WTC11 (cell line): ENCODE data around the gene HSD11B1L. TPM values are rescaled to one million over a fixed set of nuclear protein-coding genes. Genes with fewer than 3 reads are reported as not detected.

Experiments
- ATAC-seq: fragments of 200-7000 bp; cut with Tn5 transposase; 2 replicates; pipeline ENCODE4 v1.10.0; 2021; ENCODE audit warnings: mild to moderate bottlenecking, moderate library complexity
- CTCF ChIA-PET: fragments of 300-600 bp; sonication (Branson Sonifier 250); formaldehyde crosslinking; loops from one replicate; lab custom pipeline; 2021; ENCODE audit warnings: antibody characterized with exemption; lab: Charles Lee
- POLR2A ChIA-PET: fragments of 350-600 bp; sonication (Branson Sonifier 250); formaldehyde crosslinking; loops from one replicate; lab custom pipeline; 2021; ENCODE audit warnings: antibody characterized with exemption; lab: Charles Lee
- DNase-seq: peaks from one replicate; pipeline ENCODE4 v3.0.0; 2021; ENCODE audit warnings: low spot score
- H3K27ac Mint-ChIP-seq: 2 replicates; pipeline ENCODE4 v1.8.0; 2021; ENCODE audit warnings: mixed read lengths
- H3K27me3 Mint-ChIP-seq: 2 replicates; pipeline ENCODE4 v1.8.0; 2021; ENCODE audit warnings: low read depth, mild to moderate bottlenecking, moderate library complexity, mixed read lengths
- H3K36me3 Mint-ChIP-seq: 2 replicates; pipeline ENCODE4 v1.8.0; 2021; ENCODE audit warnings: mixed read lengths
- H3K4me1 Mint-ChIP-seq: 2 replicates; pipeline ENCODE4 v1.8.0; 2022; ENCODE audit warnings: mixed read lengths
- H3K4me3 Mint-ChIP-seq: 2 replicates; pipeline ENCODE4 v1.8.0; 2021; ENCODE audit warnings: mild to moderate bottlenecking, moderate library complexity, mixed read lengths
- H3K9me3 Mint-ChIP-seq: 2 replicates; pipeline ENCODE4 v1.8.0; 2021; ENCODE audit warnings: mixed read lengths
- CREB1 ChIP-seq: sonication (generic); formaldehyde crosslinking; IDR thresholded peaks from 2 replicates; pipeline ENCODE4 v1.8.0; 2023; ENCODE audit warnings: mild to moderate bottlenecking, missing genetic modification reagents
- ESRRA ChIP-seq: sonication (generic); formaldehyde crosslinking; IDR thresholded peaks from 2 replicates; pipeline ENCODE4 v1.8.1; 2022; ENCODE audit warnings: mild to moderate bottlenecking, missing genetic modification reagents, borderline replicate concordance
- NFYB ChIP-seq: sonication (generic); formaldehyde crosslinking; conservative IDR thresholded peaks from 2 replicates; pipeline ENCODE4 v1.8.0; 2022; ENCODE audit warnings: low read depth, missing genetic modification reagents
- TEAD1 ChIP-seq: sonication (generic); formaldehyde crosslinking; IDR thresholded peaks from 2 replicates; pipeline ENCODE4 v1.8.0; 2022; ENCODE audit warnings: mild to moderate bottlenecking, missing genetic modification reagents
- ZNF121 ChIP-seq: sonication (generic); formaldehyde crosslinking; IDR thresholded peaks from 2 replicates; pipeline ENCODE4 v1.8.0; 2023; ENCODE audit warnings: missing genetic modification reagents
- total RNA-seq: library from RNA; stranded (reverse); gene quantifications from 3 replicates; pipeline ENCODE4 v1.2.3, GENCODE V29; 2021
- TF ChIP-seq, protein P1 (sequence below): fragments of 250-450 bp; sonication (Bioruptor Pico); IDR thresholded peaks from 2 replicates; pipeline ENCODE4 v1.8.0; 2021; ENCODE audit warnings: mild to moderate bottlenecking
- TF ChIP-seq, protein P2 (sequence below): sonication (generic); formaldehyde crosslinking; IDR thresholded peaks from 2 replicates; pipeline ENCODE4 v1.8.1; 2023; ENCODE audit warnings: mild to moderate bottlenecking, missing genetic modification reagents, borderline replicate concordance
- TF ChIP-seq, protein P3 (sequence below): sonication (generic); formaldehyde crosslinking; IDR thresholded peaks from 2 replicates; pipeline ENCODE4 v1.8.0; 2022; ENCODE audit warnings: mild to moderate bottlenecking, missing genetic modification reagents
- TF ChIP-seq, protein P4 (sequence below): sonication (generic); formaldehyde crosslinking; IDR thresholded peaks from 2 replicates; pipeline ENCODE4 v1.8.0; 2022; ENCODE audit warnings: mild to moderate bottlenecking, missing genetic modification reagents
- TF ChIP-seq, protein P5 (sequence below): fragments of 250-450 bp; sonication (Bioruptor Pico); conservative IDR thresholded peaks from 2 replicates; pipeline ENCODE4 v1.9.0; 2021; ENCODE audit warnings: mild to moderate bottlenecking
- TF ChIP-seq, protein P6 (sequence below): fragments of 250-450 bp; sonication (Bioruptor Pico); IDR thresholded peaks from 2 replicates; pipeline ENCODE4 v1.9.0; 2021; ENCODE audit warnings: mild to moderate bottlenecking

Gene HSD11B1L
- total RNA-seq, 1 experiment from 2014 or later, result 11.8 TPM

DNA sequence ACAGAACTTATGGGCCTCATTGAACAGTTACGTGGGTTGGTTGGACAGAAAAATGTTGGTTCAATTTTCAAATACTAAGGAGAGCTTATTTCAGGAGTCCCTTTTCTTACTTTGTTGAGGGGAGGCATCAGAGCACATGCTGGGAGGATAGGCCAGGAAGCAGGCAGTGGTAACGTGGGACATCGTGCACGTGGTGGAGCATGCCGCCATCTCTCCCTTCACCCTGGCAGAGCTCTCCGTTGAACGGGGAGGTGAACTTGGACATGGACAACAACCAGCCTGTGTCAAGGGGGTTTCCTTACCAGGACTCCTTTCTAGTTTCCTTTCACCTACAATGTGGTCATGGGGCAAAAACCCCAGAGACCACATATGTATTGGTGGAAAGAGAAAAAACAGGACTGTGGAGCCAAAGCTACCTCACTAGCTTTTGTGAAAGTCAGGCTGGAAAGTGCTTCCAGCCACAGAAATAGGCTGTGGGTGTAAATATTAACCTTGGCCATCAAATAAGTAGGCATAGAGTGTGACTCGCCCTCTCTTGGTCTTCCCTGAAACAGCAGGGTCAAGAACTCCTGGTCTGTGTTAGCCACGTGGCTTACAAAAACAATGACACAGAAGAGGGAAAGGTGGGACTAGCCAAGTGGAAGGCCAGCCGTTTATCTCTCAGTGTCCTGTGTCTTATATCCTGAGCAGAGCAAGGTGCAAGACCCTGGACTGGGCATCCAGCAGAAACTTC lies 14.9 kb upstream of the HSD11B1L start:
- POLR2A ChIA-PET, result interaction anchor here (0.7 kb wide), 1 partner anchor 171 kb away, joined by 3 read pairs; no protein-coding TSS in a partner anchor
- TF ChIP-seq NFYB (no peak), ZNF121 (0 out of 2 replicates have a peak, but pooled peaks have one; percentile 50), CREB1 (no peak)
- TF ChIP-seq, protein P1, sequence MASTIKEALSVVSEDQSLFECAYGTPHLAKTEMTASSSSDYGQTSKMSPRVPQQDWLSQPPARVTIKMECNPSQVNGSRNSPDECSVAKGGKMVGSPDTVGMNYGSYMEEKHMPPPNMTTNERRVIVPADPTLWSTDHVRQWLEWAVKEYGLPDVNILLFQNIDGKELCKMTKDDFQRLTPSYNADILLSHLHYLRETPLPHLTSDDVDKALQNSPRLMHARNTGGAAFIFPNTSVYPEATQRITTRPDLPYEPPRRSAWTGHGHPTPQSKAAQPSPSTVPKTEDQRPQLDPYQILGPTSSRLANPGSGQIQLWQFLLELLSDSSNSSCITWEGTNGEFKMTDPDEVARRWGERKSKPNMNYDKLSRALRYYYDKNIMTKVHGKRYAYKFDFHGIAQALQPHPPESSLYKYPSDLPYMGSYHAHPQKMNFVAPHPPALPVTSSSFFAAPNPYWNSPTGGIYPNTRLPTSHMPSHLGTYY (CRISPR knock-in tag), result no peak
- TF ChIP-seq, protein P2, sequence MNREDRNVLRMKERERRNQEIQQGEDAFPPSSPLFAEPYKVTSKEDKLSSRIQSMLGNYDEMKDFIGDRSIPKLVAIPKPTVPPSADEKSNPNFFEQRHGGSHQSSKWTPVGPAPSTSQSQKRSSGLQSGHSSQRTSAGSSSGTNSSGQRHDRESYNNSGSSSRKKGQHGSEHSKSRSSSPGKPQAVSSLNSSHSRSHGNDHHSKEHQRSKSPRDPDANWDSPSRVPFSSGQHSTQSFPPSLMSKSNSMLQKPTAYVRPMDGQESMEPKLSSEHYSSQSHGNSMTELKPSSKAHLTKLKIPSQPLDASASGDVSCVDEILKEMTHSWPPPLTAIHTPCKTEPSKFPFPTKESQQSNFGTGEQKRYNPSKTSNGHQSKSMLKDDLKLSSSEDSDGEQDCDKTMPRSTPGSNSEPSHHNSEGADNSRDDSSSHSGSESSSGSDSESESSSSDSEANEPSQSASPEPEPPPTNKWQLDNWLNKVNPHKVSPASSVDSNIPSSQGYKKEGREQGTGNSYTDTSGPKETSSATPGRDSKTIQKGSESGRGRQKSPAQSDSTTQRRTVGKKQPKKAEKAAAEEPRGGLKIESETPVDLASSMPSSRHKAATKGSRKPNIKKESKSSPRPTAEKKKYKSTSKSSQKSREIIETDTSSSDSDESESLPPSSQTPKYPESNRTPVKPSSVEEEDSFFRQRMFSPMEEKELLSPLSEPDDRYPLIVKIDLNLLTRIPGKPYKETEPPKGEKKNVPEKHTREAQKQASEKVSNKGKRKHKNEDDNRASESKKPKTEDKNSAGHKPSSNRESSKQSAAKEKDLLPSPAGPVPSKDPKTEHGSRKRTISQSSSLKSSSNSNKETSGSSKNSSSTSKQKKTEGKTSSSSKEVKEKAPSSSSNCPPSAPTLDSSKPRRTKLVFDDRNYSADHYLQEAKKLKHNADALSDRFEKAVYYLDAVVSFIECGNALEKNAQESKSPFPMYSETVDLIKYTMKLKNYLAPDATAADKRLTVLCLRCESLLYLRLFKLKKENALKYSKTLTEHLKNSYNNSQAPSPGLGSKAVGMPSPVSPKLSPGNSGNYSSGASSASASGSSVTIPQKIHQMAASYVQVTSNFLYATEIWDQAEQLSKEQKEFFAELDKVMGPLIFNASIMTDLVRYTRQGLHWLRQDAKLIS (CRISPR knock-in tag), result no peak
- TF ChIP-seq, all 79 proteins: peak for 1
- CTCF ChIA-PET, result interaction anchor here (0.5 to 4.1 kb wide), 3 partner anchors 21 to 101 kb away, joined by 3 to 15 read pairs (median 3); no protein-coding TSS in a partner anchor
- Mint-ChIP-seq H3K27ac (no peak overlapping the region), H3K4me1 (peaks cover 11% of the 10 kb centered on the region), H3K27me3 (no peaks in the 10 kb centered on the region), H3K4me3 (no peak overlapping the region), H3K9me3 (no peaks in the 10 kb centered on the region), H3K36me3 (peaks cover 75% of the 10 kb centered on the region)
- DNase-seq, result no peak
- ATAC-seq, result no peak

DNA sequence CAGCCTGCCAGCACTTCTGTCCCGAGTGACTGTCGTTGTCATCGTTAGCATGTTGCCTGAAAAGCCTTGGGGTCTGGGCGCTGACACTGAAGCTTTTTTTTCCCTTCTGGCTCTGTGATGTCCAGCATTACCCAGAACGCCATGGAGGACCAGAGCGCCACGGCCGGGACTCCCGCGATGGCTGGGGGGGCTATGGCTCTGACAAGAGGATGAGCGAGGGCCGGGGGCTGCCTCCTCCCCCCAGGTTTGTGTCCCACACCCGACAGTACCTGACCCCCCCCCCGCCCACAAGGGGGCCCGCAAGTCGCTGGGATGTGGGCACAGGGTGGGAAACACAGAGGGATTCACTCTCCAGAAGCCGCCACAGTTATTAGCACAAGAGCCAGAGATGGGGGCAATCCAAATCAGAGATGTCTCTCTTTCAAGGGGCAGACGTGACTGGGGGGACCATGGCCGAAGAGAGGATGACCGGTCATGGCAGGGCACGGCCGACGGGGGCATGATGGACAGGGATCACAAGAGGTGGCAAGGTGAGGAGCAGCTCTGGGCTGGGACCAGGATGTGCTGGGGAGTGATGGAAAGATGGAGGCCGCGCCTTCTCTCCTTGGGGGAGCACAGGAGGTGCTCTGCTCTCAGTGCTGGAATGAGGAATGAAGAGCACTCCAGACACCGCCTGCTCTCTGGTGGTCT lies 13.8 kb upstream of the HSD11B1L start:
- Mint-ChIP-seq H3K4me1 (peaks cover 11% of the 10 kb centered on the region), H3K27me3 (no peaks in the 10 kb centered on the region), H3K27ac (peak overlapping the region; percentile 86; the same call in 1 of the 2 replicates), H3K36me3 (peaks cover 66% of the 10 kb centered on the region), H3K4me3 (no peak overlapping the region), H3K9me3 (no peaks in the 10 kb centered on the region)
- ChIA-PET POLR2A (interaction anchor here (0.5 kb wide), 1 partner anchor 730 kb away, joined by 4 read pairs; no protein-coding TSS in a partner anchor), CTCF (interaction anchor here (0.9 to 4.1 kb wide), 3 partner anchors 20 to 22 kb away, joined by 3 to 15 read pairs (median 7); partner anchors contain the start of gene RPL36)
- ATAC-seq (no peak; the same call in 1 of the 2 replicates), DNase-seq (no peak)
- TF ChIP-seq, protein P3, sequence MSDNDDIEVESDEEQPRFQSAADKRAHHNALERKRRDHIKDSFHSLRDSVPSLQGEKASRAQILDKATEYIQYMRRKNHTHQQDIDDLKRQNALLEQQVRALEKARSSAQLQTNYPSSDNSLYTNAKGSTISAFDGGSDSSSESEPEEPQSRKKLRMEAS, result no peak
- TF ChIP-seq, protein P4, sequence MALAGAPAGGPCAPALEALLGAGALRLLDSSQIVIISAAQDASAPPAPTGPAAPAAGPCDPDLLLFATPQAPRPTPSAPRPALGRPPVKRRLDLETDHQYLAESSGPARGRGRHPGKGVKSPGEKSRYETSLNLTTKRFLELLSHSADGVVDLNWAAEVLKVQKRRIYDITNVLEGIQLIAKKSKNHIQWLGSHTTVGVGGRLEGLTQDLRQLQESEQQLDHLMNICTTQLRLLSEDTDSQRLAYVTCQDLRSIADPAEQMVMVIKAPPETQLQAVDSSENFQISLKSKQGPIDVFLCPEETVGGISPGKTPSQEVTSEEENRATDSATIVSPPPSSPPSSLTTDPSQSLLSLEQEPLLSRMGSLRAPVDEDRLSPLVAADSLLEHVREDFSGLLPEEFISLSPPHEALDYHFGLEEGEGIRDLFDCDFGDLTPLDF (CRISPR knock-in tag), result no peak
- TF ChIP-seq TEAD1 (CRISPR knock-in tag) (no peak), ESRRA (CRISPR knock-in tag) (no peak), NFYB (no peak)
- TF ChIP-seq, protein P5, sequence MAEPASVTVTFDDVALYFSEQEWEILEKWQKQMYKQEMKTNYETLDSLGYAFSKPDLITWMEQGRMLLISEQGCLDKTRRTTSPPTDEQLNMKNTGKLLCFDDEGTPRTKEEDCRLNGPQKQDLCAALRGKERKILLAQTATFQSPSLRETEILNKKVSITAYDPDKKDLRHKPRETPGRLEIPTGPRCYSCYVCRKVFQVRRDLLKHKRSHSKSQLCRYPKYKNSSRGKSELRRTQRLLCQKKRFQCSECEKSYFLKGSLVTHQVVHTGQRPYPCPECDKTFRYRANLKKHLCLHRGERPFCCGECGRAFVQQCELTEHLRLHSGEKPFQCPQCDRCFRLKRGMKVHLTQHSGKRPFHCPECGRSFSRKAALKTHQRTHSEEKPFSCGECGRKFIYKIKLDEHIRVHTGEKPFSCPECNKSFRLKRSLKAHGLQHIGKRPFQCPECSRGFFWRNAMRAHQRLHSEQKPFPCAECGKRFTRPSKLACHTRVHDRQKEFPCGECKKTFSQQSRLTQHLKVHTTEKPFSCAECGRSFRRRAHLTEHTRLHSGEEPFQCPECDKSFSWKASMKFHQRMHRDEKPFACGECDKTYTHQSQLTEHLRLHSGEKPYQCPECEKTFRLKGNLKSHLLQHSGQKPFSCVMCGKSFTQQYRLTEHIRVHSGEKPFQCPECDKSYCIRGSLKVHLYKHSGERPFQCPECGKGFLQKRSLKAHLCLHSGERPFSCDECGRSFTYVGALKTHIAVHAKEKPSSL (CRISPR knock-in tag), result no peak
- TF ChIP-seq, protein P6, sequence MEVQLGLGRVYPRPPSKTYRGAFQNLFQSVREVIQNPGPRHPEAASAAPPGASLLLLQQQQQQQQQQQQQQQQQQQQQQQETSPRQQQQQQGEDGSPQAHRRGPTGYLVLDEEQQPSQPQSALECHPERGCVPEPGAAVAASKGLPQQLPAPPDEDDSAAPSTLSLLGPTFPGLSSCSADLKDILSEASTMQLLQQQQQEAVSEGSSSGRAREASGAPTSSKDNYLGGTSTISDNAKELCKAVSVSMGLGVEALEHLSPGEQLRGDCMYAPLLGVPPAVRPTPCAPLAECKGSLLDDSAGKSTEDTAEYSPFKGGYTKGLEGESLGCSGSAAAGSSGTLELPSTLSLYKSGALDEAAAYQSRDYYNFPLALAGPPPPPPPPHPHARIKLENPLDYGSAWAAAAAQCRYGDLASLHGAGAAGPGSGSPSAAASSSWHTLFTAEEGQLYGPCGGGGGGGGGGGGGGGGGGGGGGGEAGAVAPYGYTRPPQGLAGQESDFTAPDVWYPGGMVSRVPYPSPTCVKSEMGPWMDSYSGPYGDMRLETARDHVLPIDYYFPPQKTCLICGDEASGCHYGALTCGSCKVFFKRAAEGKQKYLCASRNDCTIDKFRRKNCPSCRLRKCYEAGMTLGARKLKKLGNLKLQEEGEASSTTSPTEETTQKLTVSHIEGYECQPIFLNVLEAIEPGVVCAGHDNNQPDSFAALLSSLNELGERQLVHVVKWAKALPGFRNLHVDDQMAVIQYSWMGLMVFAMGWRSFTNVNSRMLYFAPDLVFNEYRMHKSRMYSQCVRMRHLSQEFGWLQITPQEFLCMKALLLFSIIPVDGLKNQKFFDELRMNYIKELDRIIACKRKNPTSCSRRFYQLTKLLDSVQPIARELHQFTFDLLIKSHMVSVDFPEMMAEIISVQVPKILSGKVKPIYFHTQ (CRISPR knock-in tag), result no peak
